ENCODE measurements around the gene AP5Z1. TPM values are rescaled to one million over a fixed set of nuclear protein-coding genes. Genes with fewer than 3 reads are reported as not detected.

Gene AP5Z1
- total RNA-seq, 1 experiment from 2014 or later: 38.3 TPM

GRCh38 chr7:4806983-4807597 is 31.7 kb downstream of the AP5Z1 start:
- H3K27me3 Mint-ChIP-seq (ENCODE audit: low read depth): peaks cover 11% of the 10 kb centered on the region
- no peak overlapping the region for H3K27ac ChIP-seq (ENCODE audit: insufficient read length, low read depth, low read length)
- H3K36me3 Mint-ChIP-seq (ENCODE audit: insufficient read depth in 1 of 3, low read depth in 3 of 3): no peaks in the 10 kb centered on the region
- H3T11ph ChIP-seq (ENCODE audit: low read length): no peak overlapping the region
- H2AK5ac ChIP-seq (ENCODE audit: insufficient read length, low read length): no peak overlapping the region
- no peak overlapping the region for H3K9ac ChIP-seq (ENCODE audit: extremely low read depth, insufficient read length, low read length)
- no peak overlapping the region for H2BK20ac ChIP-seq (ENCODE audit: low read depth, low read length, poor library complexity, severe bottlenecking)
- no peak overlapping the region for H3K4me2 ChIP-seq (ENCODE audit: insufficient read depth, insufficient read length, low read length)
- H2AFZ ChIP-seq (ENCODE audit: low read length): no peak overlapping the region
- H4K8ac ChIP-seq (replicated peaks; ENCODE audit: insufficient read length, low read depth, low read length): no peak overlapping the region
- no peak overlapping the region for H3K18ac ChIP-seq (ENCODE audit: insufficient read length, low read depth, low read length)
- no peak for TF ChIP-seq CTCF (conservative IDR thresholded peaks at IDR 0.05)
- no peak overlapping the region for H3K4ac ChIP-seq (ENCODE audit: low read depth, low read length)
- no peak overlapping the region for H3K23ac ChIP-seq (ENCODE audit: insufficient read length, low read depth, low read length)
- H3K56ac ChIP-seq (ENCODE audit: insufficient read length, low read depth, low read length): no peak overlapping the region
- H3K27me3 ChIP-seq (ENCODE audit: insufficient read depth, low read length): no peaks in the 10 kb centered on the region
- H4K91ac ChIP-seq (ENCODE audit: insufficient read length, low read depth, low read length): no peak overlapping the region
- no peak overlapping the region for H3K14ac ChIP-seq (ENCODE audit: insufficient read depth, low read length)
- H3K4me1 ChIP-seq (ENCODE audit: insufficient read depth, low read length): no peaks in the 10 kb centered on the region
- no peak overlapping the region for H2BK15ac ChIP-seq (ENCODE audit: low read depth, low read length)
- H3K23me2 ChIP-seq (ENCODE audit: insufficient read length, low read depth, low read length, poor library complexity, severe bottlenecking): no peaks in the 10 kb centered on the region
- no peak overlapping the region for H2BK120ac ChIP-seq (ENCODE audit: low read depth, low read length, poor library complexity, severe bottlenecking)
- H3K9me3 ChIP-seq (ENCODE audit: control insufficient read depth, low read depth, low read length): no peaks in the 10 kb centered on the region
- no peaks in the 10 kb centered on the region for H3K9me3 Mint-ChIP-seq
- H4K20me1 ChIP-seq (ENCODE audit: control insufficient read depth, insufficient read depth, insufficient read length): no peaks in the 10 kb centered on the region
- DNase-seq: peak; percentile 22
- H4K5ac ChIP-seq (ENCODE audit: insufficient read length, low read depth, low read length): no peak overlapping the region
- no peaks in the 10 kb centered on the region for H3K79me2 ChIP-seq (ENCODE audit: insufficient read depth, low read length)
- H3K27ac Mint-ChIP-seq: no peak overlapping the region
- H3K4me3 Mint-ChIP-seq: no peak overlapping the region
- no peak overlapping the region for H2BK12ac ChIP-seq (ENCODE audit: insufficient read length, low read depth, low read length)
- no peak overlapping the region for H2BK5ac ChIP-seq (ENCODE audit: insufficient read length, low read length)
- H3K79me1 ChIP-seq (ENCODE audit: insufficient read depth, low read depth, low read length, poor library complexity, severe bottlenecking): no peaks in the 10 kb centered on the region
- no CpG with 5 or more reads among the region's 17 CpGs for WGBS (ENCODE audit: extremely low coverage, insufficient read length, low lambda C conversion rate)
- peaks cover 6 to 20% of the 10 kb centered on the region in 2 experiments for H3K4me1 Mint-ChIP-seq

All from H9 (cell line).